Keratinocyte (primary cell): ENCODE data around the gene GNAL.

Experiments used
- CTCF ChIP-seq, 3 experiments: IDR thresholded peaks in 1 of 3; conservative IDR thresholded peaks in 1 of 3; optimal IDR thresholded peaks in 1 of 3; 2 replicates in 2 of 3; 3 replicates in 1 of 3; pipeline versions ENCODE3 to v1.5.1; 2011; ENCODE audit warnings: low read length in 3 of 3, mild to moderate bottlenecking in 3 of 3, moderate library complexity in 2 of 3, control low read depth in 1 of 3, inconsistent platforms in 1 of 3; ENCODE audit not compliant: insufficient read depth in 2 of 3; ENCODE audit errors: extremely low read depth in 1 of 3
- EZH2 ChIP-seq: IDR thresholded peaks from one replicate; pipeline ENCODE4 v1.6.1; 2012; ENCODE audit warnings: inconsistent platforms, mild to moderate bottlenecking, low read length, moderate library complexity

GRCh38 chr18:11714244-11714918 is 25.3 kb downstream of the GNAL start:
- TF ChIP-seq CTCF (optimal IDR thresholded peaks at IDR 0.05 in 1 of 3, IDR thresholded peaks at IDR 0.05 in 1 of 3, conservative IDR thresholded peaks at IDR 0.05 in 1 of 3; ENCODE audit: extremely low read depth in 1 of 3, insufficient read depth in 2 of 3, low read length in 3 of 3) (no peak), EZH2 (no peak)
